Measurements from ENCODE around the gene MGAT1. TPM values are rescaled to one million over a fixed set of nuclear protein-coding genes. Genes with fewer than 3 reads are reported as not detected.
"Not testable (repeated sequence)": the region's sequence is repeated elsewhere in the genome, so short reads cannot be mapped to it uniquely, and the experiment has no call there.

The MGAT1 gene
- total and polyA plus RNA-seq, 4 donors, result 40.7 to 77.6 (median 66.7) TPM

GRCh38 chr5:180798193-180798592 is 4.4 kb downstream of the MGAT1 start:
- no peak for DNase-seq (ENCODE audit: low read depth in 4 of 6, low spot score in 6 of 6)
- Histone ChIP-seq H3K9me3 (ENCODE audit: control insufficient read depth, insufficient read depth, low read length) (no peaks in the 10 kb centered on the region), H3K4me1 (ENCODE audit: control insufficient read depth, insufficient read depth, low read length) (peaks cover 17% of the 10 kb centered on the region), H3K27ac (ENCODE audit: low read depth, low read length) (no peak overlapping the region), H3K27me3 (ENCODE audit: control insufficient read depth, insufficient read depth, low read length) (no peaks in the 10 kb centered on the region), H3K4me3 (ENCODE audit: low read depth, low read length) (no peak overlapping the region), H3K36me3 (ENCODE audit: control insufficient read depth, insufficient read depth, low read length) (peaks cover 7% of the 10 kb centered on the region)
- 77% methylated on average over 11 of the region's 11 CpGs for WGBS (ENCODE audit: insufficient coverage)

GRCh38 chr5:180797256-180798192 is 5.1 kb downstream of the MGAT1 start:
- H3K27me3 ChIP-seq (ENCODE audit: control insufficient read depth, insufficient read depth, low read length), result no peaks in the 10 kb centered on the region
- no peak overlapping the region for H3K4me3 ChIP-seq (ENCODE audit: low read depth, low read length)
- H3K27ac ChIP-seq (ENCODE audit: low read depth, low read length), result no peak overlapping the region
- H3K9me3 ChIP-seq (ENCODE audit: control insufficient read depth, insufficient read depth, low read length), result no peaks in the 10 kb centered on the region
- WGBS (ENCODE audit: insufficient coverage), result 80% methylated on average over 6 of the region's 10 CpGs
- DNase-seq (ENCODE audit: low read depth in 4 of 6, low spot score in 6 of 6), result no peak
- H3K4me1 ChIP-seq (ENCODE audit: control insufficient read depth, insufficient read depth, low read length), result peaks cover 13% of the 10 kb centered on the region
- peaks cover 13% of the 10 kb centered on the region for H3K36me3 ChIP-seq (ENCODE audit: control insufficient read depth, insufficient read depth, low read length)

- DNase-seq (ENCODE audit: low read depth in 4 of 6, low spot score in 6 of 6), result no peak
- Histone ChIP-seq H3K27me3 (ENCODE audit: control insufficient read depth, insufficient read depth, low read length) (no peaks in the 10 kb centered on the region), H3K9me3 (ENCODE audit: control insufficient read depth, insufficient read depth, low read length) (no peaks in the 10 kb centered on the region), H3K27ac (ENCODE audit: low read depth, low read length) (no peak overlapping the region), H3K4me3 (ENCODE audit: low read depth, low read length) (no peak overlapping the region), H3K4me1 (ENCODE audit: control insufficient read depth, insufficient read depth, low read length) (peaks cover 5% of the 10 kb centered on the region), H3K36me3 (ENCODE audit: control insufficient read depth, insufficient read depth, low read length) (peaks cover 30% of the 10 kb centered on the region)
- 42% methylated on average over 4 of the region's 4 CpGs for WGBS (ENCODE audit: insufficient coverage)
These were observed 6.8 kb downstream of the MGAT1 start for GRCh38 chr5:180795771-180796313.

- H3K4me1 ChIP-seq (ENCODE audit: control insufficient read depth, insufficient read depth, low read length), result peaks cover 8% of the 10 kb centered on the region
- H3K27ac ChIP-seq (ENCODE audit: low read depth, low read length), result no peak overlapping the region
- peaks cover 54% of the 10 kb centered on the region for H3K36me3 ChIP-seq (ENCODE audit: control insufficient read depth, insufficient read depth, low read length)
- H3K4me3 ChIP-seq (ENCODE audit: low read depth, low read length), result no peak overlapping the region
- DNase-seq (ENCODE audit: low read depth in 4 of 6, low spot score in 6 of 6), result no peak
- WGBS (ENCODE audit: insufficient coverage), result 95% methylated on average over 6 of the region's 7 CpGs
- no peaks in the 10 kb centered on the region for H3K27me3 ChIP-seq (ENCODE audit: control insufficient read depth, insufficient read depth, low read length)
- no peaks in the 10 kb centered on the region for H3K9me3 ChIP-seq (ENCODE audit: control insufficient read depth, insufficient read depth, low read length)
These were observed 9.7 kb downstream of the MGAT1 start for GRCh38 chr5:180792965-180793287.

- no peak overlapping the region for H3K27ac ChIP-seq (ENCODE audit: low read depth, low read length)
- H3K4me3 ChIP-seq (ENCODE audit: low read depth, low read length), result no peak overlapping the region
- no peaks in the 10 kb centered on the region for H3K9me3 ChIP-seq (ENCODE audit: control insufficient read depth, insufficient read depth, low read length)
- H3K36me3 ChIP-seq (ENCODE audit: control insufficient read depth, insufficient read depth, low read length), result peaks cover 53% of the 10 kb centered on the region
- no peak for DNase-seq (ENCODE audit: low read depth in 4 of 6, low spot score in 6 of 6)
- H3K27me3 ChIP-seq (ENCODE audit: control insufficient read depth, insufficient read depth, low read length), result no peaks in the 10 kb centered on the region
- peaks cover 8% of the 10 kb centered on the region for H3K4me1 ChIP-seq (ENCODE audit: control insufficient read depth, insufficient read depth, low read length)
- WGBS (ENCODE audit: insufficient coverage), result 95% methylated on average over 57 of the region's 60 CpGs
These were observed 10.2 kb downstream of the MGAT1 start for GRCh38 chr5:180792287-180792964.

- Histone ChIP-seq H3K4me1 (ENCODE audit: control insufficient read depth, insufficient read depth, low read length) (peaks cover 12% of the 10 kb centered on the region), H3K27me3 (ENCODE audit: control insufficient read depth, insufficient read depth, low read length) (no peaks in the 10 kb centered on the region), H3K9me3 (ENCODE audit: control insufficient read depth, insufficient read depth, low read length) (no peaks in the 10 kb centered on the region), H3K4me3 (ENCODE audit: low read depth, low read length) (no peak overlapping the region), H3K27ac (ENCODE audit: low read depth, low read length) (no peak overlapping the region), H3K36me3 (ENCODE audit: control insufficient read depth, insufficient read depth, low read length) (peaks cover 53% of the 10 kb centered on the region)
- WGBS (ENCODE audit: insufficient coverage), result 98% methylated on average over 31 of the region's 31 CpGs
- DNase-seq (ENCODE audit: low read depth in 4 of 6, low spot score in 6 of 6), result no peak
These were observed 10.9 kb downstream of the MGAT1 start for GRCh38 chr5:180791611-180792213.

- Histone ChIP-seq H3K36me3 (ENCODE audit: control insufficient read depth, insufficient read depth, low read length) (peaks cover 53% of the 10 kb centered on the region), H3K27me3 (ENCODE audit: control insufficient read depth, insufficient read depth, low read length) (no peaks in the 10 kb centered on the region), H3K27ac (ENCODE audit: low read depth, low read length) (no peak overlapping the region), H3K4me1 (ENCODE audit: control insufficient read depth, insufficient read depth, low read length) (peaks cover 24% of the 10 kb centered on the region), H3K4me3 (ENCODE audit: low read depth, low read length) (no peak overlapping the region), H3K9me3 (ENCODE audit: control insufficient read depth, insufficient read depth, low read length) (no peaks in the 10 kb centered on the region)
- no peak for DNase-seq (ENCODE audit: low read depth in 4 of 6, low spot score in 6 of 6)
- 93% methylated on average over 6 of the region's 6 CpGs for WGBS (ENCODE audit: insufficient coverage)
These were observed 12.1 kb downstream of the MGAT1 start for GRCh38 chr5:180790524-180790923.

- H3K36me3 ChIP-seq (ENCODE audit: control insufficient read depth, insufficient read depth, low read length), result peaks cover 53% of the 10 kb centered on the region
- H3K27ac ChIP-seq (ENCODE audit: low read depth, low read length), result no peak overlapping the region
- no peak overlapping the region for H3K4me3 ChIP-seq (ENCODE audit: low read depth, low read length)
- peaks cover 29% of the 10 kb centered on the region for H3K4me1 ChIP-seq (ENCODE audit: control insufficient read depth, insufficient read depth, low read length)
- DNase-seq (ENCODE audit: low read depth in 4 of 6, low spot score in 6 of 6), result no peak
- 73% methylated on average over 8 of the region's 8 CpGs for WGBS (ENCODE audit: insufficient coverage)
- no peaks in the 10 kb centered on the region for H3K27me3 ChIP-seq (ENCODE audit: control insufficient read depth, insufficient read depth, low read length)
- no peaks in the 10 kb centered on the region for H3K9me3 ChIP-seq (ENCODE audit: control insufficient read depth, insufficient read depth, low read length)
These were observed 12.6 kb downstream of the MGAT1 start for GRCh38 chr5:180790020-180790419.

GRCh38 chr5:180788651-180789410 is 13.8 kb downstream of the MGAT1 start:
- 94% methylated on average over 16 of the region's 19 CpGs for WGBS (ENCODE audit: insufficient coverage)
- peaks cover 53% of the 10 kb centered on the region for H3K36me3 ChIP-seq (ENCODE audit: control insufficient read depth, insufficient read depth, low read length)
- H3K4me3 ChIP-seq (ENCODE audit: low read depth, low read length); H3K27ac ChIP-seq (ENCODE audit: low read depth, low read length); H3K9me3 ChIP-seq (ENCODE audit: control insufficient read depth, insufficient read depth, low read length); H3K27me3 ChIP-seq (ENCODE audit: control insufficient read depth, insufficient read depth, low read length); DNase-seq (ENCODE audit: low read depth in 4 of 6, low spot score in 6 of 6): not testable (repeated sequence)
- peaks cover 29% of the 10 kb centered on the region for H3K4me1 ChIP-seq (ENCODE audit: control insufficient read depth, insufficient read depth, low read length)
